GM21447 (cell line): ENCODE data around the gene ACVR1.
"Not testable (repeated sequence)": the region's sequence is repeated elsewhere in the genome, so short reads cannot be mapped to it uniquely, and the experiment has no call there.

ENCODE experiments used
- ATAC-seq: cut with Tn5 transposase; IDR thresholded peaks from one replicate; pipeline ENCODE4 v1.9.1; 2021; ENCODE audit not compliant: unreplicated experiment

ACVR1 gene

DNA sequence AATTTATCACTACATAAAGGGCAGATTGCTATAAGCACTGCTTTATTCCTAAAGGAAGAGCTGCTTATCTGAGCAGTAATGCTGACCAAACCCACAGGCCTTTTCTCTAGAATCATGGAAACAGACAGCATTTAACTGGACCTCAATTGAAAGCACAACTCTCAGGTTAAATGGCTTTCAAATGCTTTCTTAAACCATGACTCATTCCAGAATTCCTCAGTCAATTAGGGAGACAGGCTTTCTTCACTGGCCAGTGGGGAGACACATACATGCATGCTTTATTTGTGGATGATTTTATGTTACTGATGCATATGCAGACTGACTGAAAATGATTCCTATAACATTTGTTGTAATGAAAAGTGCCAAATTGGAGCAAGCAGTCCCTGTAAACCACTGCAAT is 114.6 kb downstream of the ACVR1 start:
- ATAC-seq: no peak

DNA sequence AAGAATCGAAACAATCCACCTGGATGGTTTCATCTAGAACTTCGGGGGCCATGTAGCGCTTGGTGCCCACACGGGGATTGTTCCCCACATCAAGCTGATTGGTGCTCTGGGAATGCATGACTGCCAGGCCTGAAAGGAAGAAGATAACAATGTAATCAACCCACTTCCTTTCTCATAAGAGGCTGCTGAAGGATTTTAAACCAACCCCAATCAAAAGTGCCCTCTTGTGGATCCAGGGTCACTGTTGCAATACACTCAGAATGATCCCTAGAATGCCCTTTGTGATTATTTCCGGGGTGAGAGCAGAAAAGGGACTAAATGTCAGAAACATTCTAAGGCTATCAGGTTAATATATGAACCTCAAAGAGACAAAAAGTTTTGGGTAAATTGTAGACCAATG is 115.2 kb downstream of the ACVR1 start:
- no peak for ATAC-seq

DNA sequence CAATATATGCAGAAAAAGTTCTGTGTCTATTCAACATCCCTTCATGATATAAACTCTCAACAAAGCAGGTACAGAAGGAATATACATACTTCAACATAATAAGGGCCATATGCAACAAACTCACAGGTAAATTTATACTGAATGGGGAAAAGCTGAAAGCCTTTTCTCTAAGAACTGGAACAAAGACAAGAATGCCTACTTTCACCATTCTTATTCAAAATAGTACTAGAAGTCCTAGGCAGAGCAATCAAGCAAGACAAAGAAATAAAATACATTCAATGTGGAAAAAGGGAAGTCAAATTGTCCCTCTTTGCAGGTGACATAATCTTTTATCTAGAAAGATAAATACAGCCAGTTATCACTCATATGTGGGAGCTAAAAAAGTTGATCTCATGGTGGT is 116.3 kb downstream of the ACVR1 start:
- ATAC-seq: no peak

DNA sequence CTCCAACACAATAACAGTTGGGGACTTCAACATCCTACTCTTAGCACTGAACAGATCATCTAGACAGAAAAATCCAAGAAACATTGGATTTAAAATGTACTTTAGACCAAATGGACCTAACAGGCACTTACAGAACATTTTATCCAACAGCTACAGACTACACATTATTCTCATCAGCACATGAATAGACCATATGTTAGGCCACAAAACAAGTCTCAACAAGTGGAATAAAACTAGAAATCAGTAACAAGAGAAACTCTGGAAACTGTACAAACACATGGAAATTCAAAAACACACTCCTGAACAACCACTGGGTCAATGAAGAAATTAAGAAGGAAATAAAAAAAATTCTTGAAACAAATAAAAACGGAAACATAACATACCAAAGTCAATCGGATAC is 117.5 kb downstream of the ACVR1 start:
- ATAC-seq: no peak

DNA sequence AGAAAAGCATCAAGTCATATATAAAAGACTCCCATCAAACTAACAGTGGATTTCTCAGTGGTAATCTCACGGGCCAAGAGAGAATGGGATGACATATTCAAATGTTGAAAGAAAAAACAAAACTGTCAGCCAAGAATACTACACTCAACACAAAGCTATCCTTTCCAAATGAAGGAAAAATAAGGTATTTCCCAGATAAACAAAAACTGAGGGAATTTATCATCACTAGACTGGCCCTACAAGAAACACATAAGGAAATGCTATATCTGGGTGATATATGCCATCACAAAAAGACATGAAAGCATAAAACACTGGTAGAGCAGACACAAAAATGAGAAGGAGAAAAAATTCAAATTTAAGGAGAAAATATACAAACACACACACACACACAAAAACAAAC is 118.6 kb downstream of the ACVR1 start:
- ATAC-seq: no peak

DNA sequence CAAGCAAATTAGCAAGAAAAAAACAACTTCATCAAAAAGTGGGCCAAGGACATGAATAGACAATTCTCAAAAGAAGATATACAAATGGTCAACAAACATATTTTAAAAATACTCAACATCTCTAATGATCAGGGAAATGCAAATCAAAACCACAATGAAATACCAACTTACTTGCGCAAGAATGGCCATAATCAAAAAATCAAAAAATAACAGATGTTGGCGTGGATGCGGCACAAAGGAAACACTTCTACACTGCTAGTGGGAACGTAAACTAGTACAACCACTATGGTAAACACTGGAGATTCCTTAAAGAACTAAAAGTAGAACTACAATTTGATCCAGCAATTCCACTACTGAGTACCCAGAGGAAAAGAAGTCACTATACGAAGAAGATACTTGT is 119.7 kb downstream of the ACVR1 start:
- ATAC-seq: not testable (repeated sequence)

DNA sequence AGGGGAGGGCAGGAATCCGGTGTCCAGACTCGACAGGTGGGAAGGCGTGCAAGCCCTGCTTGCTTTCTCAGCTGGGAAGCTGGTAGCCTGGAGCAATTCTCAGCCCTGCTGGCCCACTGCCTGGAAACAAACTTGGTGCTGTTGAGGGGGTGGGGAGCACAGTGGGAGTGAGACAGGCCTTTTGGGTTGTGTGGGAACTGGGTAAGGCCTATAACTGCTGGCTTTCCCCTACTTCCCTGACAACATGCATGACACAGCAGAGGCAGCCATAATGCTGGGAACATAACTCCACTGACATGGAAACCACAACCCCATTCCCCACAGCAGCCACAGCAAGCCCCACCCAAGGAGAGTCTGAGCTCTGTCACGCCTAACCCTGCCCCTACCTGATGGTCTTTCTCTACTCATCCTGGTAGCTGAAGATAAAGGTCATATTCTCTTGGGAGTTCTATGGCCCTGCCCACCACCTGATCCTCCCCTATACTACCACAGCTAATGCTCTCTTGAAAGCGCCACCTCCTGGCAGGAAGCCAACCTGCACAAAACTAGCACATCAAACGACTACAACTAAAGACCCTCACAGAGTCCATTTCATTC is 124.6 kb downstream of the ACVR1 start:
- ATAC-seq: peak; percentile 53

DNA sequence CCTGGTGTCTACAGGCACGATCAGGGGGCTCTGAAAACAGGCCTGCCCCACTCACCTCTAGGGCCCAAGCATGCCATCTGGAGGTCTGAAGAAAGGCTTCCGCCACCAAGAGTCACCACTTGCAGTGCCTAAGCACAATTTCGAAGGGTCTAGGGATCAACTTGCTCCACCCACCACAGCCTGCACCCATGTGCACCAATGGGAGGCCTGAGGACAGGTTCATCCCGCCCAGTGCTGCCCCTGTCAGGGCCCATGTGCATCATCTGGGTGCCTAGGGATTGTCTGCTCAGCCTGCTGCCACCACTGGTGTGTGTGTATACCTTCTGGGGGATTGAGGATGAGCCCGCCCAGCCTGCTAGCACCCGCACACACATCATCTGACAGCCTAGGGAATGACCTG is 126.4 kb downstream of the ACVR1 start:
- no peak for ATAC-seq

DNA sequence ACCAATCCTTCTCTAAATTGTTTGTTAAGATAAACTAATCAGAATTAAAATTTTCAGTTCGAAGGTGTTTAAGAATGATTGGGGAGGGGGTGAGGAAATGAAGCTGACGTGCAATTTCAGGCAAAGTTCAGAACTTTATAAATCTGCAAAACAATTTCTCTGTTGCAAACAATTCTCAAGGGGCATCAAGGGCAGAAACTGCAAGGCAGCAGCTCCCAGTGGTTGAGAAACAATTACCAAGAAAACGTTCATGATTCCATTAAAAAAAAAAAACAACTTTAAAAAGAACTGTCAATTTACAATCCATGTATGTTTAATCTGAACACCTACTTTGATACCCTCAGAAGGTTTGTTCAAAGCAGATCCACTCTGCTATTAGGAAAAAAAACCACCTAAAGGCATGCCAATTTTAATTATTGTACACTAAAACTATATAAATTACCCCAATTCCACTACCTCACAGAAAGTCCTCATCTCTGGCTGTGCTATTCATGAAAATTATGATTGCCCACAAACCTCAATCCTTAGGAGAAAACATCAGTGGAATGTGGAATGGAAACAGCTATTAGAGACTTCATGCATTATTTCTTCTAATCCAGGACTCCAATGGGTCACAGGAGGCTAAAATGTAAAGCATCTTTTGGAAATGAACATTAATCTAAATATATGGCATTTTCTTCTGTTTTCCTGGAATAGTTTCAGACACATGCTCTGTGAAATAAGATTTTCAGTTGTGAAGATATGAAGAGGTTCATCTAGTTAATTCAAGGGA is 127.6 kb downstream of the ACVR1 start:
- no peak for ATAC-seq

DNA sequence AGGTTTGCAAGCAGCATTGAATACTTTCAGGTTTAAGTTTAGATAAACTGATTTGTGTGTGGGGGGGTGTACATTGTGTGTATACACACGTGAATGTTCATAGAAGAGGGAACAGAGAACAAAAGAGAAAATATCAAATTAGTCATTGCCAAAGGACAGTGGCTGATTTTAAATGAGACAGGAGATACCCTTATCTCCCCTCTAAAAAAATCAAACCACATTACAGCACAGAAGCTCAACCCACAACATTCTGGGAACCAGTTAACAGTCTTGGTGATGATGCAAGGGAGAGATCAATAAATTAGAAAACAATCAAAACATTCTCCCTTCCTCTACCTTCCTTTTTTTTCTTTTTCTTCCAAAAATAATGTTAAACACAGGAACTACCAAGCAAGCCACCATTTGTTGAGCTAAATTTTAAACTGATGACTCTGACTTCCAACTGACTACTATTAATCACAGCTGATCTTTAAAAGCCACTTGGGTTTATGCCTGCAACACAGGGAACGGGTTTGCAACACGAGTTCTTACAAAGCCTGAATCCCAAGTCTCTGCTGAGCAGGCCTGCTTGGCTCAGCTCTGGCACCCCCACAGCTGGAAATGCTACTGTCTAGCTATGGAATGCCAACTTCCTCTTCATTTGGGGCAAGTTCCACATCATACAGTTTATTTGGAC is 128.3 kb downstream of the ACVR1 start:
- no peak for ATAC-seq

DNA sequence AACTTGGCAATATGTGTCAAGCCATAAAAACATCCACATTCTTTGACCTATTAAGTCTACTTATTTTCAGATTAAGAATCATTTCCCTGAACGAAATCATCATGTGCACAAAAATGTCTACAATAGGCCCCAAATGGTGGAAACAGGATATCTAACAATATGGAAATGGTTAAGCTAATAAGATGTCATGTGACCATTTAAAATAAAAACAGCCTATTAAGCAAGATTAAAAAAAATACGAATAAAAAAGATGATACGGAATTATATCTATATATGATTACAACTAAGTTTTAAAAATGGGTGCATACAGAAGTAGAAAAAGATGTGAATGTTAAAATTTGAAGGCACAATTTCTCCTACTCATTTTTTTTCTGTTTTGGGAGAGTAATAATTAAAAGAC is 128.8 kb downstream of the ACVR1 start:
- ATAC-seq: no peak

DNA sequence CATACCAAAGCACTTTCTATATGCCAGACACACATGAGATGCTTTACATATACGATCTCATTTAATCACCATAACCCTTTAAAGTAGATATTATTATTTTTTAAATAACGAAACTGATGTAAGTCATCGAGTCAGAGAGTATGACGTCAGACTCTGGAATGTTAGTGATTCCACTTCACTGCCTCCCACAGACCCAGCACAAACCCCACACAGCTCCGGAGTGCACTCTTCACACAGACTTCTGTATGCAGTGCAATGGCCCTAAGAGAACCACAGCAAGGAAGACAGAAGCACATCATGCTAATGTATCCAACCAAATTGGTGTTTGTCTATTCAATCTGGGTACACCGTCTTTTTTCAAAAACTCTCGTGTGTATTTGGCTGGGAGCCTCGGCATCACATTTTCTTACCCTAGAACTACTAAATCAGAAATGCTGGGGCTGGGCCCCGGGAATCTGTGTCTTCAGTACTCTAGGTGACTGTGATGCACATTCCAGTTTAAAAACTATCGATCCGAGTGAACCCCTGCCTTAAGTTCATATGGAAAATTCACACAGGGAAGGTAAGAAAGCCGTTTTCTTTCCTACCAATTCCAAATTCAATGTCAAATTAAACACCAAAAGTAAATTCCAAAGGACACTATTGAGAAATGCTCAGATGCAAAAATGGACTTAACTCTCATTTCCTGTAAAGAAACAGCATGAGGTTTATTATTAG is 129.7 kb downstream of the ACVR1 start:
- no peak for ATAC-seq

DNA sequence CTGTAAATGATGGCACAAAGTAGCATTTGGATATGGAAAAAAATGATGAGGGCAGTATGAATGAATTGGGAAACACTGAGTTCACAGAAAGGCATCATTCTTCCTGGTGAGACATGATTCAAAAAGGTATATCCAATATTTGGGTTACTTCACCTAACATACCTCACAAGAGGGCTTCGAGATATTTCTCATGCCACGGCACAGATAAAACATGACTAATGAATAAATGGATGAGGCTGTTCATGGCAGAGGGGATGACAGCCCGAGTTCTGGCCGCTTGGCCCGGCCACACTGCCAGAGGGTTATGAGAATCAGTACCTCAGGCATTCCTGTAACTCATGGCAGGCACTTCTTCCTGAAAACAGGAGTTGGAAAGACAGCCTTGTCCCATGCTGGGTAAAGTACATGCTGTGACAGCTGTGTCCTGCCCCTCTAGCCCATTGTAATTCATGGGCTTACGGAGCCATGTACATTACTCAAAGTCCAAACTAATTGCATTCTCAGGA is 131.5 kb downstream of the ACVR1 start:
- ATAC-seq: no peak

DNA sequence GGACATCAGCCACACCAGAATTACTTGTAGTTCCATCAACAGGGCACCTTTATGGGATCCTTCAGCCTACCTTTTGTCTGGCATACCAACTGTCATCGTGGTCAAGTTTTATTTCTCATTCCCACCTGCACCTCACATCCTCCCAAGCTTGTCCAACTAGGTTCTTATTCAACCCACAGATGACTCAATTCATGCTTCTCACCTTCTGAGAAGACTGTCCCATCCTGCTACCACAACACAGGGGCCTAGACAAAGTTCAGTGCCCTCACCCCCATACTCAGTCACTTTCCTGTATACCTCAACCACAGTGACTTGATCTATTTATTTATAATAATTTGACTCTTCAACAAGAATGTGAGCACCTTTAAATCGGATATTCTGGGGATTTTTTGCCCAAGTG is 133.1 kb downstream of the ACVR1 start:
- peak; percentile 68 for ATAC-seq

DNA sequence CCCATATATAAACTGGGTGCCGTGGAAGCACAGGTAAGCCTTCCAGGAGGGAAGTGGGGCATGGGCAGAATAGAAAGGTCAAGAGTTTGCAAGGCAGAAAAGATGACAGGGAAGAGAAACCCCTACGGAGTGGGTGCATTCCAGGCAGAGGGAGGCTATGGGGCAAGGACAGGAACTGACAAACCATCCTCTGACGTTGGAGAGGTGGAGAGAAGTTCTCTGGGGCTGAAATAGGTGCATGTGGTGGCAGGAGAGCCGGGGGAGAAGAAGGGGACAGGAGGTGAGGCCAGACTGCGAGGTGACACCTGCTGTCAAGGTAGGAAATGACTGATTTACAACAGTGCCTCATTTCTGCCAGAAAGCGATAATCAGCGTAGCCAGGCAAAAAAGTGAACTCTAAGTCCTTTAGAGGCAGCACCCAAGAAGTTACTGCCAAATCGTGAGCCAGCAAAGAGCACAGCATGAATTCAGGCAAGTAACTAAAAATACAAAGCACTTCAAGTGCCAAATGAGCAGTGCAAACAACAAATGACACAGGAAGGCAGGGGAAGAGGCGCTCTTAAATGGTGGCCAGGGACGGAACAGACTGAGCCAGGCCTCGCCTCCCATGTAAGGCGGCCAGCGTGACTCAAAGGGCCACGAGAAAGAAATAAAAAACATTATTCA is 134.2 kb downstream of the ACVR1 start:
- no peak for ATAC-seq

DNA sequence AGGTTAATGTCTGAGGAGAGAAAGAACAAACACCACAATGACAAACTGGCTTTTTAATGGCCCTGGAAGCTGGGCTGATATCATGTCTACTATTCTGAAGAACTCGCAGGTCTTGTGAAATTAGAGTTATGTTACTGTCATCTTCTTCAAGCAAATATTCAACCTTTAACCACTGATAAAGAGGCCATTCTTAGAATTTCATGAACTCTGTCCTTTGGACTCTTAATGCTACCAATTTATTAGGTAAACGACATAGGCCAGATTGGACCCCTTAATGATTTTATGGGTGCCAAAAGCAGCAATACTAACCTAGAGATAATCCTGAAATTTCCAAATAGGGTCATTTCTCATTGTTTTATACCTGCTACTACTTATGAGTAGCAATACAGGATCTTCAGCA is 138.5 kb downstream of the ACVR1 start:
- ATAC-seq: no peak

DNA sequence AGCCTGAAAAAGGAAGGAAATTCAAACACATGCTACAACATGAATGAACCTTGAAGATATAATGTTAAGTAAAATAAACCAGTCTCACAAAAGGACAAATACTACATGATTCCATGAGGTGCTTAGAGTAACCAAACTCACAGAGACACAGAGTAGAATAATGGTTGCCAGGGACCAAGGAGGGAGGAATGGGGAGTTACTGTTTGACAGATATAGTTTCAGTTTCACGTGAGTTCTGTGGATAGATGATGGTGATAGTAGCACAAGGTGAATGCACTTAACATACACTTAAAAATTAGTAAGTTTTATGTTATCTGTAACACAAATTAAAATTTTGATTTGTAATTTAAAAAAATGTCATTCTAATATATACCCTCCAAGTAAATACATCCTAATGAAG is 140.6 kb downstream of the ACVR1 start:
- no peak for ATAC-seq

DNA sequence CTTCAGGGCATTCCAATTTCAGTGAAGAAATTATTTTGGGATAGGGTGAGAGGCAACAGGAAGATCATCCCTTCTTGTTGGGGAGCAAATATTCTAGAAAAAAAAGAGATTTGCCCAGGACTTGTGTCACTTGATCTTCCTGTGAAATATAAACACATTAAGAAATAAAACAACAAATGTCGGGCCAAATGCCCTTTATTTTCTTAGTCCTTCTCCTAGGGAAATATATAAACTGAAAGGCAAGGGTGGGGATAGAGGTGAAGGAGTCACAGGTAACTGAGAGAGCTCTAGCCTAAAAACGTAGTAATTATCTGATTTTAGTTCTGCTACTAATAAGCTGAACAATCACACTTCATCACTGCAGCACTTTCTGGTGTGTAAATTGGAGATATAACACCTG is 142.9 kb downstream of the ACVR1 start:
- ATAC-seq: no peak

DNA sequence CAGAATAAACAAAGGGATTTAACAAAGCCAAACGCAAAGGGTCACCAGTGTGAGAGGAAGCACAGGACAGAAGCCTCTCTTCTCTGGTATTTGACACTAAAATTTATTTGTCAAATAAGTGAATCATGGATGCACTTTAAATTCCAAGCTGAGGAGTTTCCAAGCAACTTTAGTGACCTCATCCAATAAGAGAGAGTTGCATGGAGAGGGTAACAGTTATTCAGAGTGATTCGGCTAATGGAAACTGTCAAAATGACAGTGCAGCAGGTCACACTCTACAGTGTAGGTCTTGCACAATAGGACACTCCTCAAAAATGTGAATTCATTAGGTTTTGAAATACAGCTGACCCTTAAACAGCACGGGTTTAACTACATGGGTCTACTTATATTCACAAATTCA is 143.5 kb downstream of the ACVR1 start:
- ATAC-seq: no peak

DNA sequence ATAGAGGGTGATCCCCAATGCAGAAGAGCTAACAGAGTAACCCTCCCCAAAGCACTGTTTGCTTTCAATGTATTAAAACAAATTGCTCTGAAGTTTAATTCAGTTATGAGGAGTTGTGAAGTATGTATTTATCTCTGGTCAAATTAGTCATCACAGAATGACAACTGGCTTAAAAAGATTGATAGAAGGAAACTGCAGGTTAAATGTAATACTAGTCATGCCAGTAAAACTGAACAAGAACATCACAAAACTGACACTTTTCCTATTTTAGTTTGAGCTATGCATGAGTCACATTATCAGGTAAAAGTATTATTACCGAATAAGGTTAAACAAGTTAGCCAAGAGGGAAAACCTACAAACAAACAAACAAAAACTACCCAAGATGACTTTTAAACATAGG is 148.4 kb downstream of the ACVR1 start:
- no peak for ATAC-seq

DNA sequence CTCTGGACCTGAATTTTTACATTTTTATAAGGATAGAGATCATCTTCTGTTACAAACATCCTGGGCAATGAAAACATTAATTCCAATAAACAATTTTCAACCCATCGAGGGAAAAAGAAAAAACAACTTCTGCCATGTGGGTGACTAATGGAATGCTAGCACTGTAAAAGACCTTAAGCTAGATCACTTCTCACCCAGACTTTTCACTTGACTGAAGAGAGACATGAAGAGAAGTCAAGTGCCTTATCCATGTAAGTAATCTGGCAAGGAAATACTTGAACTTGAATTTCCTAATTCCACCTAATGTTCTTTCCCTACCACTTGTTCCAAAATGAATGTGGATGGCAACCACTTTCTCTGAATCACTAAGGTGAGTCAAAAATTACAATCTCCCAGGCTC is 149.2 kb downstream of the ACVR1 start:
- no peak for ATAC-seq
